HuH-7 (cell line): ENCODE data around the gene GAL3ST2.
"Not testable (repeated sequence)": the region's sequence is repeated elsewhere in the genome, so short reads cannot be mapped to it uniquely, and the experiment has no call there.

Experiments used
- DNase-seq: peaks from one replicate; pipeline ENCODE4 v3.0.0; 2011; ENCODE audit warnings: low spot score

GAL3ST2 gene

GRCh38 chr2:241768850-241769249 is 7.8 kb upstream of the GAL3ST2 start:
- DNase-seq = peak; percentile 7

GRCh38 chr2:241769819-241770184 is 6.8 kb upstream of the GAL3ST2 start:
- DNase-seq = peak; percentile 3

GRCh38 chr2:241770185-241770935 is 6.3 kb upstream of the GAL3ST2 start:
- peak; percentile 89 for DNase-seq

GRCh38 chr2:241770936-241771285 is 5.7 kb upstream of the GAL3ST2 start:
- DNase-seq = no peak

- peak; percentile 74 for DNase-seq
Measured at GRCh38 chr2:241771286-241772062, 5.1 kb upstream of the GAL3ST2 start.

- no peak for DNase-seq
Measured at GRCh38 chr2:241772063-241772499, 4.5 kb upstream of the GAL3ST2 start.

GRCh38 chr2:241773511-241774418 is 2.9 kb upstream of the GAL3ST2 start:
- no peak for DNase-seq

- no peak for DNase-seq
Measured at GRCh38 chr2:241774419-241775222, 2.0 kb upstream of the GAL3ST2 start.

GRCh38 chr2:241775223-241776177 is 1.1 kb upstream of the GAL3ST2 start:
- DNase-seq = no peak

GRCh38 chr2:241777170-241777685 is 606 bp downstream of the GAL3ST2 start:
- DNase-seq = no peak

- no peak for DNase-seq
Measured at GRCh38 chr2:241777686-241778627, 1.3 kb downstream of the GAL3ST2 start.

- no peak for DNase-seq
Measured at GRCh38 chr2:241780939-241781569, 4.4 kb downstream of the GAL3ST2 start.

- not testable (repeated sequence) for DNase-seq
Measured at GRCh38 chr2:241782053-241782452, 5.4 kb downstream of the GAL3ST2 start.

- DNase-seq = no peak
Measured at GRCh38 chr2:241788135-241788534, 11.5 kb downstream of the GAL3ST2 start.

GRCh38 chr2:241788572-241788971 is 11.9 kb downstream of the GAL3ST2 start:
- DNase-seq = no peak

- not testable (repeated sequence) for DNase-seq
Measured at GRCh38 chr2:241791385-241791784, 14.8 kb downstream of the GAL3ST2 start.

GRCh38 chr2:241793385-241793784 is 16.8 kb downstream of the GAL3ST2 start:
- DNase-seq = no peak

- peak; percentile 2 for DNase-seq
Measured at GRCh38 chr2:241794250-241794823, 17.7 kb downstream of the GAL3ST2 start.
